HepG2 (cell line): ENCODE data around the gene OLFM4. TPM values are rescaled to one million over a fixed set of nuclear protein-coding genes. Genes with fewer than 3 reads are reported as not detected.

Experiments
- ATAC-seq: fragments of 200-7000 bp; cut with Tn5 transposase; 3 replicates; pipeline ENCODE4 v1.9.1; 2020; ENCODE audit warnings: mild to moderate bottlenecking, moderate library complexity
- BruUV-seq: library from RNA; stranded (reverse); fragments of 400-500 nt; replicated peaks from 2 replicates; lab custom pipeline; 2021; lab: Mats Ljungman, UMichigan
- CTCF ChIA-PET: fragments of 300-600 bp; formaldehyde crosslinking; extraction: SDS; loops from one replicate; lab custom pipeline; 2021; ENCODE audit warnings: low total read pairs, inconsistent platforms, low intra/inter-chr PET ratio; lab: Yijun Ruan, JAX
- POLR2A ChIA-PET: fragments of 350-600 bp; sonication (Branson Sonifier 250); formaldehyde crosslinking; loops from one replicate; lab custom pipeline; 2020; ENCODE audit warnings: antibody characterized with exemption, inconsistent platforms; lab: Yijun Ruan, JAX
- DNase-seq: peaks from one replicate; pipeline ENCODE4 v3.0.0-alpha.2; 2015; ENCODE audit warnings: low spot score
- FAIRE-seq: peaks from 3 replicates; lab custom pipeline; 2011; peaks lifted over from hg19 to GRCh38; lab: Jason Lieb, UNC
- H2AFZ ChIP-seq: one replicate; pipeline ENCODE4 v1.6.1; 2011; ENCODE audit warnings: low read length, inconsistent platforms
- H3K27ac ChIP-seq: fragments of 300-600 bp; 3 replicates; pipeline ENCODE4 v1.8.0; 2011; ENCODE audit warnings: mixed run types, mild to moderate bottlenecking, mixed read lengths, low read length, inconsistent platforms; ENCODE audit not compliant: insufficient read depth; ENCODE audit errors: extremely low read length
- H3K27me3 ChIP-seq, 2 experiments: fragments of 200-600 bp in 1 of 2; 2 replicates in 1 of 2; 3 replicates in 1 of 2; pipeline versions ENCODE4 v1.6.0 to v1.8.0; 2011; ENCODE audit warnings: low read length in 2 of 2, mild to moderate bottlenecking in 2 of 2, moderate library complexity in 2 of 2, inconsistent platforms in 1 of 2; ENCODE audit not compliant: insufficient read depth in 2 of 2, control insufficient read depth in 1 of 2
- H3K36me3 ChIP-seq, 2 experiments: fragments of 200-600 bp in 1 of 2; replicated peaks in 1 of 2; 2 replicates in 1 of 2; 3 replicates in 1 of 2; pipeline versions ENCODE4 v1.5.1 to v1.8.0; 2011; ENCODE audit warnings: low read length in 2 of 2, inconsistent platforms in 1 of 2; ENCODE audit not compliant: insufficient read depth in 2 of 2, control insufficient read depth in 1 of 2
- H3K4me1 ChIP-seq: 2 replicates; pipeline ENCODE4 v1.5.1; 2012; ENCODE audit warnings: low read length, inconsistent platforms; ENCODE audit not compliant: insufficient read depth
- H3K4me2 ChIP-seq: 2 replicates; pipeline ENCODE4 v1.6.0; 2011; ENCODE audit warnings: low read depth, low read length, inconsistent platforms
- H3K4me3 ChIP-seq, 3 experiments: fragments of 200-600 bp in 1 of 3; sonication (generic), shearing (Covaris generic) in 1 of 3; replicated peaks in 1 of 3; 2 replicates each; pipeline ENCODE4 v1.5.1; 2011 to 2016; ENCODE audit warnings: low read length in 3 of 3, inconsistent platforms in 2 of 3, low read depth in 2 of 3, mild to moderate bottlenecking in 2 of 3, control low read depth in 1 of 3, mixed read lengths in 1 of 3; ENCODE audit not compliant: insufficient read depth in 1 of 3
- H3K79me2 ChIP-seq: one replicate; pipeline ENCODE4 v1.6.1; 2011; ENCODE audit warnings: low read length, inconsistent platforms; ENCODE audit not compliant: insufficient read depth
- H3K9ac ChIP-seq: 2 replicates; pipeline ENCODE4 v1.6.0; 2011; ENCODE audit warnings: mild to moderate bottlenecking, low read depth, low read length, inconsistent platforms; ENCODE audit not compliant: insufficient read depth
- H3K9me3 ChIP-seq: 2 replicates; pipeline ENCODE4 v1.5.1; 2012; ENCODE audit warnings: mild to moderate bottlenecking, low read length
- H4K20me1 ChIP-seq: 2 replicates; pipeline ENCODE4 v1.6.0; 2011; ENCODE audit warnings: inconsistent platforms, mild to moderate bottlenecking, low read length, moderate library complexity; ENCODE audit not compliant: insufficient read depth
- BATF2 ChIP-seq: sonication (generic); formaldehyde crosslinking; IDR thresholded peaks from 2 replicates; pipeline ENCODE4 v1.8.0; 2022; ENCODE audit warnings: mild to moderate bottlenecking, missing genetic modification reagents, moderate library complexity
- CHD4 ChIP-seq: fragments of 200-600 bp; sonication (generic); IDR thresholded peaks from 2 replicates; pipeline ENCODE4 v1.7.0; 2017; ENCODE audit warnings: mild to moderate bottlenecking, low read length, borderline replicate concordance
- HDAC1 ChIP-seq: sonication (generic); formaldehyde crosslinking; IDR thresholded peaks from 2 replicates; pipeline ENCODE4 v1.5.1; 2020; ENCODE audit warnings: mild to moderate bottlenecking, missing genetic modification reagents
- KLF12 ChIP-seq: sonication (generic); formaldehyde crosslinking; IDR thresholded peaks from 2 replicates; pipeline ENCODE4 v1.4.0; 2020; ENCODE audit warnings: missing genetic modification reagents, borderline replicate concordance
- NFRKB ChIP-seq: fragments of 450-650 bp; IDR thresholded peaks from 2 replicates; pipeline ENCODE4 v1.6.1; 2017
- NR1H2 ChIP-seq: sonication (generic); formaldehyde crosslinking; IDR thresholded peaks from 2 replicates; pipeline ENCODE4 v1.8.1; 2022; ENCODE audit warnings: low read depth, missing genetic modification reagents, borderline replicate concordance
- WIZ ChIP-seq: sonication (generic); formaldehyde crosslinking; IDR thresholded peaks from 2 replicates; pipeline ENCODE4 v1.5.1; 2020; ENCODE audit warnings: mild to moderate bottlenecking, missing genetic modification reagents
- ZBED4 ChIP-seq: sonication (generic); formaldehyde crosslinking; IDR thresholded peaks from 2 replicates; pipeline ENCODE4 v1.4.0; 2020; ENCODE audit warnings: missing genetic modification reagents, borderline replicate concordance
- ZFP36L1 ChIP-seq: sonication (generic); formaldehyde crosslinking; IDR thresholded peaks from 2 replicates; pipeline ENCODE4 v1.8.0; 2022; ENCODE audit warnings: mild to moderate bottlenecking, missing genetic modification reagents, moderate library complexity
- ZNF879 ChIP-seq: sonication (generic); formaldehyde crosslinking; IDR thresholded peaks from 2 replicates; pipeline ENCODE4 v1.8.1; 2023; ENCODE audit warnings: missing genetic modification reagents
- WGBS: methylation state at CpG from one replicate; pipeline ENCODE4 v1.1.6; 2017; ENCODE audit warnings: low lambda C conversion rate; 5-methylcytosine and 5-hydroxymethylcytosine counted together
- in situ Hi-C: cut with HindIII; loops from 2 replicates; pipeline ENCODE4 v1.10.0; 2017; ENCODE audit warnings: low pct_unique_long_range_greater_than_20kb; ENCODE audit not compliant: extremely low pct_ligation_motif_present
- intact Hi-C: fragments of 100-400 bp; cut with micrococcal nuclease; formaldehyde crosslinking; loops from one replicate; pipeline ENCODE4 v1.10.0; 2022; ENCODE audit not compliant: unreplicated experiment
- polyA plus RNA-seq, 8 experiments: library from polyadenylated mRNA; depleted of rRNA in 3 of 8; stranded (reverse) in 7 of 8; unstranded in 1 of 8; fragments of >200 nt; fragmentation: Illumina TruSeq in 4 of 8; extraction: Trizol in 4 of 8; gene quantifications; 2 replicates each; pipeline versions ENCODE4 v1.2.1 to v1.2.3, GENCODE V29; 2011 to 2016; ENCODE audit warnings: low read depth in 4 of 8, missing spikeins in 1 of 8, mixed read lengths in 1 of 8; ENCODE audit not compliant: insufficient read depth in 1 of 8
- total RNA-seq, 5 experiments: library from RNA; depleted of rRNA; stranded (reverse); fragments of >200 nt; fragmentation: Illumina TruSeq; extraction: Trizol; gene quantifications; 2 replicates each; pipeline ENCODE4 v1.2.3, GENCODE V29; 2016; ENCODE audit warnings: low read depth in 1 of 5

Gene OLFM4
- total and polyA plus RNA-seq, 2 of the 13 experiments (the other 11 are each of a cell fraction or from before 2014, with no cell fraction given), result not detected

GRCh38 chr13:52994865-52995264 is 33.7 kb upstream of the OLFM4 start:
- no peaks in the 10 kb centered on the region for H3K9me3 ChIP-seq
- H3K27ac ChIP-seq, result no peak overlapping the region
- no peaks in the 10 kb centered on the region for H3K4me1 ChIP-seq
- no peak overlapping the region for H3K4me2 ChIP-seq
- H3K9ac ChIP-seq, result no peak overlapping the region
- no peak overlapping the region for H3K4me3 ChIP-seq
- ChIA-PET CTCF (no interaction called here), POLR2A (no interaction called here)
- BruUV-seq, result no TSS peak
- no peaks in the 10 kb centered on the region for H3K36me3 ChIP-seq
- DNase-seq, result no peak
- 0% methylated on average over 1 of the region's 1 CpG for WGBS
- H2AFZ ChIP-seq, result no peak overlapping the region
- no peaks in the 10 kb centered on the region for H3K79me2 ChIP-seq
- ATAC-seq, result no peak
- TF ChIP-seq ZNF879 (CRISPR knock-in tag) (no peak), WIZ (CRISPR knock-in tag) (no peak), BATF2 (CRISPR knock-in tag) (no peak), NR1H2 (CRISPR knock-in tag) (no peak), HDAC1 (CRISPR knock-in tag) (no peak)
- no peak for FAIRE-seq
- in situ Hi-C loops, result no loop called here
- no peaks in the 10 kb centered on the region for H3K27me3 ChIP-seq
- intact Hi-C loops, result no loop called here
- H4K20me1 ChIP-seq, result no peaks in the 10 kb centered on the region

GRCh38 chr13:52995946-52996345 is 32.7 kb upstream of the OLFM4 start:
- POLR2A ChIA-PET, result no interaction called here
- CTCF ChIA-PET, result no interaction called here
- no peak for TF ChIP-seq WIZ (CRISPR knock-in tag)
- TF ChIP-seq KLF12 (CRISPR knock-in tag), result no peak
- TF ChIP-seq ZFP36L1, result no peak
- no peak for TF ChIP-seq ZBED4 (CRISPR knock-in tag)
- TF ChIP-seq NFRKB, result no peak
- TF ChIP-seq CHD4, result no peak
- TF ChIP-seq, all 625 proteins: peak for 0
- no peak overlapping the region for H3K27ac ChIP-seq
- no peaks in the 10 kb centered on the region for H3K4me1 ChIP-seq
- intact Hi-C loops, result no loop called here
- DNase-seq (no peak), ATAC-seq (no peak), FAIRE-seq (no peak)
- H3K4me3 ChIP-seq, result no peak overlapping the region
- H3K4me2 ChIP-seq, result no peak overlapping the region
- H3K9me3 ChIP-seq, result no peaks in the 10 kb centered on the region
- WGBS, result 27% methylated on average over 2 of the region's 2 CpGs
- in situ Hi-C loops, result no loop called here
- H3K79me2 ChIP-seq, result no peaks in the 10 kb centered on the region
- no peaks in the 10 kb centered on the region for H4K20me1 ChIP-seq
- no TSS peak for BruUV-seq
- H3K36me3 ChIP-seq, result no peaks in the 10 kb centered on the region
- H3K27me3 ChIP-seq, result no peaks in the 10 kb centered on the region
- no peak overlapping the region for H3K9ac ChIP-seq
- no peak overlapping the region for H2AFZ ChIP-seq
